CD4-positive, alpha-beta memory T cell (primary cell): ENCODE results near the gene MORN1. TPM values are rescaled to one million over a fixed set of nuclear protein-coding genes. Genes with fewer than 3 reads are reported as not detected.

Experiments
- CTCF ChIA-PET: fragments of 350-600 bp; sonication (Branson Sonifier 250); formaldehyde crosslinking; loops from one replicate; lab custom pipeline; 2021; ENCODE audit warnings: inconsistent platforms; ENCODE audit not compliant: partially characterized antibody; lab: Charles Lee
- POLR2A ChIA-PET: fragments of 350-600 bp; sonication (Branson Sonifier 250); formaldehyde crosslinking; loops from one replicate; lab custom pipeline; 2021; ENCODE audit not compliant: partially characterized antibody; lab: Charles Lee
- DNase-seq, 5 donors: peaks; one replicate each; pipeline versions ENCODE4 v3.0.0 to v3.0.0-alpha.2; 2020 to 2022; ENCODE audit warnings: mixed read lengths in 1 of 5
- H3K27ac ChIP-seq: one replicate; pipeline ENCODE4 v1.7.0; 2013; ENCODE audit warnings: low read depth, low read length
- H3K27me3 ChIP-seq: 2 replicates; pipeline ENCODE4 v1.7.0; 2013; ENCODE audit warnings: mild to moderate bottlenecking, low read length, moderate library complexity; ENCODE audit not compliant: insufficient read depth
- H3K36me3 ChIP-seq: 2 replicates; pipeline ENCODE4 v1.7.0; 2013; ENCODE audit warnings: mild to moderate bottlenecking, low read length, moderate library complexity; ENCODE audit not compliant: insufficient read depth
- H3K4me1 ChIP-seq: 2 replicates; pipeline ENCODE4 v1.7.0; 2013; ENCODE audit warnings: mild to moderate bottlenecking, low read length, moderate library complexity; ENCODE audit not compliant: insufficient read depth
- H3K4me3 ChIP-seq, 2 donors: one replicate each; pipeline ENCODE4 v1.7.0; 2013; ENCODE audit warnings: low read length in 2 of 2, mild to moderate bottlenecking in 1 of 2
- H3K9me3 ChIP-seq, 2 donors: one replicate each; pipeline ENCODE4 v1.7.0; 2013; ENCODE audit warnings: low read length in 2 of 2, control low read depth in 1 of 2; ENCODE audit not compliant: control insufficient read depth in 1 of 2
- H3K27ac Mint-ChIP-seq, 7 donors: one replicate each; pipeline ENCODE4 v1.8.0; 2020 to 2021; ENCODE audit warnings: mixed read lengths in 7 of 7, mild to moderate bottlenecking in 6 of 7, inconsistent platforms in 3 of 7, moderate library complexity in 3 of 7
- H3K27me3 Mint-ChIP-seq, 2 donors: one replicate each; pipeline ENCODE4 v1.8.0; 2020 to 2021; ENCODE audit warnings: mixed read lengths in 2 of 2
- H3K36me3 Mint-ChIP-seq, 2 donors: one replicate each; pipeline ENCODE4 v1.8.0; 2020 to 2021; ENCODE audit warnings: mixed read lengths in 2 of 2, inconsistent platforms in 1 of 2, mild to moderate bottlenecking in 1 of 2
- H3K4me1 Mint-ChIP-seq, 4 donors: one replicate each; pipeline ENCODE4 v1.8.0; 2020 to 2021; ENCODE audit warnings: mixed read lengths in 4 of 4, mild to moderate bottlenecking in 1 of 4
- H3K4me3 Mint-ChIP-seq, 8 donors: one replicate each; pipeline ENCODE4 v1.8.0; 2020 to 2021; ENCODE audit warnings: mixed read lengths in 8 of 8, mild to moderate bottlenecking in 7 of 8, moderate library complexity in 6 of 8, inconsistent platforms in 3 of 8
- H3K9me3 Mint-ChIP-seq, 8 donors: one replicate each; pipeline ENCODE4 v1.8.0; 2020 to 2021; ENCODE audit warnings: mixed read lengths in 8 of 8, mild to moderate bottlenecking in 5 of 8, inconsistent platforms in 3 of 8, moderate library complexity in 1 of 8
- intact Hi-C: fragments of 100-400 bp; cut with micrococcal nuclease; formaldehyde crosslinking; loops from one replicate; pipeline ENCODE4 v1.15.1; 2023
- polyA plus RNA-seq, 2 donors: library from polyadenylated mRNA; unstranded; fragments of 300-500 nt; fragmentation: Illumina TruSeq; gene quantifications; one replicate each; pipeline ENCODE4 v1.2.3, GENCODE V29; 2021
- total RNA-seq, 2 experiments: library from RNA; stranded (reverse); gene quantifications; one replicate each; pipeline ENCODE4 v1.2.3, GENCODE V29; 2021

Gene MORN1
- total and polyA plus RNA-seq, 4 experiments from 2014 or later = 1.9 to 15.3 (median 7.4) TPM

DNA sequence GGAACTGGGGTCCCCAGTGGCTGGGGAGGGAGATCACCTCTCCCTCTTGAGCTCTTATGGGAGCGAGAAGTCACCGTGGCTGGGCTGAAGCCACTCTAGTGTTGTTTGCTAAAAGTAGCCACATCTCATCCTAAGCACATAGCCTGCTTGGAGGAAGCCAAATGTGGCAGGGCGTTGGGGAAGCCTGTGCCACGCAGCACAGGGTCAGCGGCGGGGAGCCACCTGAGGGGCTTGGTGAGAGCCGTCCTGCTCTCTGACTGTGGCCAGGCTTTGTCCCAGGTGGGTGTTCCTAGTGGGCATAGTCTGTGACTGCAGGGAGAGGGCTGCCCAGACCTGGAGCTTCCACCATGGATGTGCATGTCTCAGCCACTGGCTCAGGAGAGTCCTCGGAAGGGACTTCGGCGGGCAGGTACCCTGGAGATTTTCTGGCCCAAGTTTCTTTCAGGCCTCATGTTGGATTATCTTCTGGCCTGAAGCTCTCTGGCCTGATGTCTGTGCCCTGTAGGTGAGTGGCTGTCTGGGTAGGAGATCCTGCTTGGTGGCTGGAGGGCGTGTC, 38.9 kb downstream of the MORN1 start:
- POLR2A ChIA-PET = no interaction called here
- no peaks in the 10 kb centered on the region for H3K9me3 ChIP-seq
- H3K4me3 ChIP-seq = no peak overlapping the region
- no peaks in the 10 kb centered on the region for H3K27me3 ChIP-seq
- Mint-ChIP-seq H3K27me3 (no peaks in the 10 kb centered on the region), H3K9me3 (peaks cover 0 to 2% (median 0%) of the 10 kb centered on the region in 8 donors), H3K4me3 (no peak overlapping the region), H3K36me3 (no peaks in the 10 kb centered on the region), H3K27ac (peak overlapping the region in 1 of 7 donors; percentile 29), H3K4me1 (no peaks in the 10 kb centered on the region)
- DNase-seq = no peak
- H3K36me3 ChIP-seq = no peaks in the 10 kb centered on the region
- intact Hi-C loops = no loop called here
- CTCF ChIA-PET = no interaction called here
- no peaks in the 10 kb centered on the region for H3K4me1 ChIP-seq
- H3K27ac ChIP-seq = no peak overlapping the region

- H3K4me1 Mint-ChIP-seq = no peaks in the 10 kb centered on the region
- POLR2A ChIA-PET = no interaction called here
- CTCF ChIA-PET = no interaction called here
Measured at GRCh38 chr1:2351723-2352122, 39.6 kb downstream of the MORN1 start.

DNA sequence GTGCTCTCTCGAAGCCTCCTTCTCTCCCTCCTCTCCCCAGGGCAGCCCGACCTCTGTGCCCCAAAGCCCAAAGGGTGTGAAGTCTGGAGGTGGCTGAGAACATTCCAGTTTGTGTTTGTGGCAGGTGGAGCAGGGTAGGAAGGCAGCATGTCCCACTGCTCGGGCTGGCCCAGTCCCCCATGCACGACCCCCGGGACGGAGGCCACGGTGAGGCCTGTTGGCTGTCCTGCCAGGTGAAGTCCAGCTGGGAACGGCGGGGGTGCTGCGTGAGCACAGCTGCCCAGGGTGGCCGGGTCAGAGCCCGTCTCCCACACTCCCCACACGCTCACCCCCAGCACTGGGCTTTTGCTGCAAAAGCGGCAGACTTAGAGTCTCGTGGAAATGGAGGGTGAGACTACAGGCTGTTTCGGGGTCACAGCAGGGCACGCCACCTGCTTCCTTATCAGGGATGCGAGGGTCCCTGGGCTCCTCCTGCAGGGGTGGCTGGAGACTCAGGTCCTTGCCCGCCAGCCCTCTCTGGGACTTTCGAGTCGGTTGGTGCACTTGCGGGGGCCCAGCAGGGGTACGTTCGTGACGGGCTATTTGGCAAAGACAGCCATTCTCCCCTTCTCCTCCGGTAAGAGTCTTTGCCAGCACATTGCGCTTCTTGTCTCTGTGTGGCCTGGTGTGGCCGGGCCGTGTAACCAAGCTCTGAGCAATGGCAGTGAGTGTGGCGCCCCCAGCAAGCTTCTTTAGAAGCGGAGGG, 40.3 kb downstream of the MORN1 start:
- intact Hi-C loops = no loop called here
- Histone ChIP-seq H3K36me3 (no peaks in the 10 kb centered on the region), H3K27ac (no peak overlapping the region), H3K27me3 (no peaks in the 10 kb centered on the region), H3K9me3 (no peaks in the 10 kb centered on the region), H3K4me1 (no peaks in the 10 kb centered on the region), H3K4me3 (no peak overlapping the region)
- no peaks in the 10 kb centered on the region for H3K36me3 Mint-ChIP-seq
- no peaks in the 10 kb centered on the region for H3K27me3 Mint-ChIP-seq
- ChIA-PET CTCF (no interaction called here), POLR2A (no interaction called here)
- no peak overlapping the region for H3K4me3 Mint-ChIP-seq
- no peak overlapping the region for H3K27ac Mint-ChIP-seq
- no peaks in the 10 kb centered on the region for H3K9me3 Mint-ChIP-seq
- no peaks in the 10 kb centered on the region for H3K4me1 Mint-ChIP-seq
- DNase-seq = no peak

More at GRCh38 chr1:2351723-2352122, 39.6 kb downstream of the MORN1 start:
- DNase-seq = no peak
- Mint-ChIP-seq H3K27me3 (no peaks in the 10 kb centered on the region), H3K9me3 (peaks cover 0 to 1% (median 0%) of the 10 kb centered on the region in 8 donors), H3K27ac (no peak overlapping the region), H3K36me3 (no peaks in the 10 kb centered on the region), H3K4me3 (no peak overlapping the region)
- H3K27me3 ChIP-seq = no peaks in the 10 kb centered on the region
- no peaks in the 10 kb centered on the region for H3K9me3 ChIP-seq
- H3K36me3 ChIP-seq = no peaks in the 10 kb centered on the region
- H3K4me1 ChIP-seq = no peaks in the 10 kb centered on the region
- intact Hi-C loops = no loop called here
- H3K4me3 ChIP-seq = no peak overlapping the region
- no peak overlapping the region for H3K27ac ChIP-seq

DNA sequence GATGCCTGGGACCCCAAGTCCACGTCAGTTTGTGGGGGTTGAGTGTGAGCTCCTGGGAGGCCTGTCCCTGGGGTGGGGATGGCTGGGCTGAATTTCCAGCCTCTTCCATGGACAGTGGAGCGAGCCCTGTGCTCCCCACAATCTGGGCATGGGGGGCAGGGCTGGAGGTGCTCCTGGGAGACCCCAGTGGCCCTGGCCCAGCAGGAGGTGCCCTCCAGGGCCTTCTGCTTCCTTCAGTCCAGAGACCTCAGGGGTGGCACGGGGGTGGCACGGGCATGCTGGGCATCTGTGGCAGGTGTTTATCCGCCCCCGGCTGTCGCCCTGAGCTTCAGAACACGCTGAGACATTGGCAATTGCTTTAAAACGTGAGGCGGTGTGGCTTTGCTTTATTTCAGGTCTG, 40.9 kb downstream of the MORN1 start:
- Mint-ChIP-seq H3K27me3 (no peaks in the 10 kb centered on the region), H3K9me3 (no peaks in the 10 kb centered on the region), H3K4me1 (no peaks in the 10 kb centered on the region), H3K36me3 (no peaks in the 10 kb centered on the region), H3K4me3 (no peak overlapping the region), H3K27ac (no peak overlapping the region)
- Histone ChIP-seq H3K27me3 (no peaks in the 10 kb centered on the region), H3K9me3 (no peaks in the 10 kb centered on the region), H3K27ac (no peak overlapping the region), H3K4me1 (no peaks in the 10 kb centered on the region), H3K36me3 (no peaks in the 10 kb centered on the region), H3K4me3 (no peak overlapping the region)
- POLR2A ChIA-PET = no interaction called here
- CTCF ChIA-PET = no interaction called here
- no peak for DNase-seq
- intact Hi-C loops = no loop called here

- Mint-ChIP-seq H3K4me1 (no peaks in the 10 kb centered on the region), H3K4me3 (no peak overlapping the region), H3K27ac (no peak overlapping the region), H3K27me3 (no peaks in the 10 kb centered on the region), H3K9me3 (no peaks in the 10 kb centered on the region), H3K36me3 (no peaks in the 10 kb centered on the region)
- Histone ChIP-seq H3K36me3 (no peaks in the 10 kb centered on the region), H3K4me3 (no peak overlapping the region), H3K27me3 (no peaks in the 10 kb centered on the region), H3K9me3 (no peaks in the 10 kb centered on the region), H3K27ac (no peak overlapping the region), H3K4me1 (no peaks in the 10 kb centered on the region)
- intact Hi-C loops = no loop called here
- ChIA-PET CTCF (no interaction called here), POLR2A (no interaction called here)
- no peak for DNase-seq
Measured at GRCh38 chr1:2349806-2350205, 41.5 kb downstream of the MORN1 start.

GRCh38 chr1:2348346-2349325, 42.7 kb downstream of the MORN1 start:
- no peak for DNase-seq
- no peak overlapping the region for H3K27ac ChIP-seq
- Mint-ChIP-seq H3K36me3 (no peaks in the 10 kb centered on the region), H3K4me1 (no peaks in the 10 kb centered on the region), H3K9me3 (no peaks in the 10 kb centered on the region), H3K27me3 (no peaks in the 10 kb centered on the region), H3K4me3 (no peak overlapping the region), H3K27ac (no peak overlapping the region)
- H3K36me3 ChIP-seq = no peaks in the 10 kb centered on the region
- H3K27me3 ChIP-seq = no peaks in the 10 kb centered on the region
- intact Hi-C loops = no loop called here
- ChIA-PET CTCF (no interaction called here), POLR2A (no interaction called here)
- H3K4me1 ChIP-seq = no peaks in the 10 kb centered on the region
- no peak overlapping the region for H3K4me3 ChIP-seq
- no peaks in the 10 kb centered on the region for H3K9me3 ChIP-seq

- H3K36me3 Mint-ChIP-seq = no peaks in the 10 kb centered on the region
- no peak overlapping the region for H3K4me3 Mint-ChIP-seq
- H3K9me3 Mint-ChIP-seq = no peaks in the 10 kb centered on the region
- no peak overlapping the region for H3K27ac Mint-ChIP-seq
- intact Hi-C loops = no loop called here
- Histone ChIP-seq H3K27ac (no peak overlapping the region), H3K4me3 (no peak overlapping the region), H3K36me3 (no peaks in the 10 kb centered on the region), H3K4me1 (no peaks in the 10 kb centered on the region), H3K27me3 (no peaks in the 10 kb centered on the region), H3K9me3 (no peaks in the 10 kb centered on the region)
- H3K4me1 Mint-ChIP-seq = no peaks in the 10 kb centered on the region
- no peak for DNase-seq
- no peaks in the 10 kb centered on the region for H3K27me3 Mint-ChIP-seq
- ChIA-PET POLR2A (no interaction called here), CTCF (no interaction called here)
Measured at GRCh38 chr1:2347896-2348295, 43.5 kb downstream of the MORN1 start.
